Pancreas (tissue), 10 donors: ENCODE data around the gene IL18R1. TPM values are rescaled to one million over a fixed set of nuclear protein-coding genes. Genes with fewer than 3 reads are reported as not detected.

Experiments used
- ATAC-seq, 4 donors: fragments of 200-7000 bp; cut with Tn5 transposase; one replicate each; pipeline versions ENCODE4 v1.8.0 to v1.9.1; 2020; ENCODE audit warnings: mild to moderate bottlenecking in 4 of 4, moderate library complexity in 4 of 4
- DNase-seq, 6 donors: peaks; one replicate each; pipeline ENCODE4 v3.0.0-alpha.2; 2020
- FAIRE-seq: peaks from 2 replicates; lab custom pipeline; 2012; peaks lifted over from hg19 to GRCh38; lab: Jason Lieb, UNC
- H3K27ac ChIP-seq, 4 donors: fragments of 200-600 bp; sonication (generic); 1 replicate in 3 of 4; 2 replicates in 1 of 4; pipeline versions ENCODE4 v1.5.0 to v1.8.0; 2020
- H3K27me3 ChIP-seq, 4 donors: fragments of 200-600 bp; one replicate each; pipeline ENCODE4 v1.8.0; 2021
- H3K36me3 ChIP-seq, 3 donors: fragments of 200-600 bp; sonication (generic) in 1 of 3; one replicate each; pipeline versions ENCODE4 v1.5.0 to v1.8.0; 2020 to 2021
- H3K4me1 ChIP-seq, 3 donors: fragments of 200-600 bp; one replicate each; pipeline ENCODE4 v1.8.0; 2021
- H3K4me3 ChIP-seq, 4 donors: fragments of 200-600 bp; sonication (generic) in 2 of 4; one replicate each; pipeline versions ENCODE4 v1.5.0 to v1.8.0; 2020 to 2021
- H3K9me3 ChIP-seq, 4 donors: fragments of 200-600 bp; one replicate each; pipeline ENCODE4 v1.8.0; 2021
- WGBS, 2 donors: extraction: QIAGEN DNeasy Blood & Tissue Kit; methylation state at CpG; one replicate each; pipeline ENCODE4 v1.1.7; 2013; 5-methylcytosine and 5-hydroxymethylcytosine counted together
- intact Hi-C, 3 donors: fragments of 100-400 bp; cut with DNase I; formaldehyde crosslinking; loops; one replicate each; pipeline versions ENCODE4 v1.11.1 to v1.14.2; 2022
- polyA plus RNA-seq, 2 donors: library from polyadenylated mRNA; stranded (reverse); fragments of 200-250 nt; gene quantifications; one replicate each; pipeline ENCODE4 v1.2.3, GENCODE V29; 2013
- total RNA-seq, 6 donors: library from RNA; stranded (reverse); fragmentation: NEBNext Ultra II Directional in 4 of 6; extraction: Animal tissue kit (Norgen Biotek cat#: 25700) in 4 of 6; gene quantifications; one replicate each; pipeline versions ENCODE4 v1.2.1 to v1.2.4, GENCODE V29; 2021 to 2023
- TF ChIP-seq, protein P1 (sequence below), 4 donors: fragments of 200-600 bp; sonication (generic) in 3 of 4; IDR thresholded peaks; one replicate each; pipeline versions ENCODE4 v1.5.0 to v1.8.0; 2021; ENCODE audit warnings: antibody characterized with exemption in 4 of 4
- donor health status: healthy with polysubstance abuse.
- donor health status: DM: no; HTN: no; CAD: no; lungs with moderate emphysema.
- donor health status: DM: no; HTN: no; CAD: no.
- donor health status: control.
- donor health status: control.
- donor health status: Bipolar disorder and iron deficiency.
- donor health status: DM: yes; HTN: yes; CAD: no.
- donor health status: DM: no; HTN: no; CAD: no.
- donor health status: DM: no; HTN: no; CAD: no.
- donor health status: DM: yes; HTN: yes; CAD: no.

Gene IL18R1, protein sequence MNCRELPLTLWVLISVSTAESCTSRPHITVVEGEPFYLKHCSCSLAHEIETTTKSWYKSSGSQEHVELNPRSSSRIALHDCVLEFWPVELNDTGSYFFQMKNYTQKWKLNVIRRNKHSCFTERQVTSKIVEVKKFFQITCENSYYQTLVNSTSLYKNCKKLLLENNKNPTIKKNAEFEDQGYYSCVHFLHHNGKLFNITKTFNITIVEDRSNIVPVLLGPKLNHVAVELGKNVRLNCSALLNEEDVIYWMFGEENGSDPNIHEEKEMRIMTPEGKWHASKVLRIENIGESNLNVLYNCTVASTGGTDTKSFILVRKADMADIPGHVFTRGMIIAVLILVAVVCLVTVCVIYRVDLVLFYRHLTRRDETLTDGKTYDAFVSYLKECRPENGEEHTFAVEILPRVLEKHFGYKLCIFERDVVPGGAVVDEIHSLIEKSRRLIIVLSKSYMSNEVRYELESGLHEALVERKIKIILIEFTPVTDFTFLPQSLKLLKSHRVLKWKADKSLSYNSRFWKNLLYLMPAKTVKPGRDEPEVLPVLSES
- total RNA-seq (1 to 10 TPM in 3 of 6 donors, under 1 TPM in 3; 0.51 to 1.6 (median 0.90) TPM), polyA plus RNA-seq (1 to 10 TPM in 1 of 2 donors, under 1 TPM in 1; 0.68 to 1.3 TPM)

DNA sequence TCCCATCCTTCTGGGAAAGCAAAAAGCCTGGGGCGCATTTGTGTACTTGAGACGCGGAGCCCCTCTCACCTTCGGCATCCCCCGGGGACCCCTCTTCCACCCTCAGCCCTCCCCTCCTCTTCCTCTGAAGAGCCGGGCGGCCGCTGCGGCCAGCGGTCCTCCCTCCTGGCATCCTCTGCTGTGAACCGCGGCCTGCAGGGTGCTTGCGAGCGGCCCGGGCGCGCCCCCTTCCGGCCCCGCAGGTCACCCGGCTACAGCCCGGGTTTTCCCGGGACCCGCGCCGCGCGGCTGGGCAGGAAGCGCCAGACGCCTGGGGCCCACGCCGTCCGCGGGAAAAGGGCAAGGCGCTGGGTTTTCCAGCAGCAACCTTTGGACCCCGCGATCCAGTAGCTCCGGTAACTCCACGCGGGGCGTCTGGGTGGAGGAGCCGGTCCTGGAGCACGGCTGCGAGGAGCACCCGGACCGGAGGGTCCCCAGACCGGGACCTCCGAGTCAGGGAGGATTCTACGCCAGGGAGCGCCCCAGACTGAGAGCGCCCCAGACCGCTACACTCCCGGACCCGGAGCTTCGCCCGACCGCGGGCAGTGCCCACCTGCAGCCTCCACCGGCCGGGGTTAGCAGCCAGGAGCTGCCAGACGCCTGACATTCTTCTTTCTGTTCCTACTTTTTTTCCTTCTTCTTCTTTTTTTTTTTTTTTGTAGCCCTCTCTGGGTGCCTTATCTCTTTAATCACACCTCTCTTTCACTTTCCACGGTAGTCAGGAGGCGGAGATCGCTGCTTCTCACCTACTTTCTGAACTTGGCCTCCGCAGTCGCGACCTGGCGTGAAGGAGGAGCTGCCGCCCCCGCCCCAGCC lies at the start of gene IL18R1:
Gene IL18R1 (plus strand): TSS at position 271 of the 855 bp plus-strand sequence. CDS start 6,865 bp downstream, outside the sequence.
- TF ChIP-seq, protein P1, sequence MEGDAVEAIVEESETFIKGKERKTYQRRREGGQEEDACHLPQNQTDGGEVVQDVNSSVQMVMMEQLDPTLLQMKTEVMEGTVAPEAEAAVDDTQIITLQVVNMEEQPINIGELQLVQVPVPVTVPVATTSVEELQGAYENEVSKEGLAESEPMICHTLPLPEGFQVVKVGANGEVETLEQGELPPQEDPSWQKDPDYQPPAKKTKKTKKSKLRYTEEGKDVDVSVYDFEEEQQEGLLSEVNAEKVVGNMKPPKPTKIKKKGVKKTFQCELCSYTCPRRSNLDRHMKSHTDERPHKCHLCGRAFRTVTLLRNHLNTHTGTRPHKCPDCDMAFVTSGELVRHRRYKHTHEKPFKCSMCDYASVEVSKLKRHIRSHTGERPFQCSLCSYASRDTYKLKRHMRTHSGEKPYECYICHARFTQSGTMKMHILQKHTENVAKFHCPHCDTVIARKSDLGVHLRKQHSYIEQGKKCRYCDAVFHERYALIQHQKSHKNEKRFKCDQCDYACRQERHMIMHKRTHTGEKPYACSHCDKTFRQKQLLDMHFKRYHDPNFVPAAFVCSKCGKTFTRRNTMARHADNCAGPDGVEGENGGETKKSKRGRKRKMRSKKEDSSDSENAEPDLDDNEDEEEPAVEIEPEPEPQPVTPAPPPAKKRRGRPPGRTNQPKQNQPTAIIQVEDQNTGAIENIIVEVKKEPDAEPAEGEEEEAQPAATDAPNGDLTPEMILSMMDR (IDR thresholded peaks at IDR 0.05): peak; percentile 39 to 83 (median 74)
- Histone ChIP-seq H3K36me3 (no peaks in the 10 kb centered on the region), H3K4me1 (no peaks in the 10 kb centered on the region), H3K27ac (peak within 1 kb of the TSS in 3 of 4 donors; percentile 38 to 50 (median 48)), H3K27me3 (no peaks in the 10 kb centered on the region), H3K4me3 (peak within 1 kb of the TSS; percentile 37 to 83 (median 52)), H3K9me3 (no peaks in the 10 kb centered on the region)
- 5 to 6% methylated on average over 64 to 69 of the region's 69 CpGs for WGBS, 2 donors
- FAIRE-seq (no peak), ATAC-seq (peak; percentile 99 to 100 (median 99)), DNase-seq (peak; percentile 59 to 93 (median 78))
- intact Hi-C loops: no loop called here

DNA sequence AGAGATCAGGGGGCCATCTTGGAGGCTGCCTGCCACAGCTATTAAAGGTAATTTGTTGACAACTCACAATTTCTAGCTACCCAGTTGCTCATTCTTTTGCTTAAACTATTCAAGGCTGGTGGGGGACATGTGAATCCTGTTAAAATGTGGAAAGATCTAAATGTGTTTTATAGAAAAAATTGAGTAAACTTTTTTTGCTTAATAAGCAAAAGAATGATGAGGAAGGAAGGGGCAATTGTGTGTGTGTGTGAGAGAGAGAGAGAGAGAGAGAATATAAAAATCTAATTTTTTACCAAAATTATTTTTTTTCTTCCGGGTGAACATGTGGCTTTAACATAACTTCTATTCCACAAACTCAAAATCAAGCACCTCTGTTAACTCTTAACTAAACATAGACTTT lies 49.5 kb upstream of the IL18R1 start:
- Histone ChIP-seq H3K27me3 (no peaks in the 10 kb centered on the region), H3K4me1 (no peaks in the 10 kb centered on the region), H3K9me3 (no peaks in the 10 kb centered on the region), H3K36me3 (no peaks in the 10 kb centered on the region), H3K4me3 (no peak overlapping the region), H3K27ac (no peak overlapping the region)
- DNase-seq: no peak
- TF ChIP-seq, protein P1 (IDR thresholded peaks at IDR 0.05): no peak
- intact Hi-C loops: no loop called here
- no peak for ATAC-seq
- WGBS, 2 donors: 39 to 72% methylated on average over 1 of the region's 1 CpG
- FAIRE-seq: no peak

DNA sequence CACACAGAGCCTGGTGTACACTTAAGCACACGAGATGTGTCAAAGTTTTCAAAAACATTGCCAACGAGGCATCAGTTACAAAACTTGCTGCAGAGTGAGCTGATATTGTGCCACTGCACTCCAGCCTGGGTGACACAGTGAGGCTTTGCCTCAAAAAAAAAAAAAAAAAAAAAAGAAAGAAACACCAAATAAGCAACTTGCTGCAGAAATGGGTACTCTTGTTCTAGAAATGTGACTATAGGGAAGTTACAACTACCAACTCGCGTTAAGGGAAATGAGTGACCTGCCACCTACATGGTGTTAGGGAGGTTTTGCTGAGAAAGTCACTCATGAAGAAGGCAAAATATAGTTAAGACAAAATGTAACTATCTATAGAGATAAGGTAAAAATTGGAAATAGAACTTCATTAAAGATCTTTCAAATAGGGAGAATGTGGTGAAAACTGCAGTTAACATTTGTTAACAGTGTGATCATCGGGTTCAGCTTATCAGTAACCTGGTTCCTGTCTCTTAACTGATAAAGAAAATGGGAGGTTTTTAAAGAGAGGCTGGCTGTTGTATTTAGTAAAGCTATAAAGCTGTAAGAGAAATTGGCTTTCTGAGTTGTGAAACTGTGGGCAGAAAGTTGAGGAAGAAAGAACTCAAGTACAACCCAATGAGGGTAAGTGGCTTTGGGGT lies 44.5 kb upstream of the IL18R1 start, which contains the start of gene IL1RL1:
Gene IL1RL1 (plus strand): TSS at position 600 of the 677 bp plus-strand sequence. CDS start 26,702 bp downstream, outside the sequence.
- H3K4me1 ChIP-seq: no peaks in the 10 kb centered on the region
- H3K9me3 ChIP-seq: no peaks in the 10 kb centered on the region
- intact Hi-C loops: no loop called here
- H3K4me3 ChIP-seq: no peak within 1 kb of the TSS
- no peak within 1 kb of the TSS for H3K27ac ChIP-seq
- FAIRE-seq: no peak
- no peaks in the 10 kb centered on the region for H3K36me3 ChIP-seq
- no peaks in the 10 kb centered on the region for H3K27me3 ChIP-seq
- TF ChIP-seq, protein P1 (IDR thresholded peaks at IDR 0.05): no peak
- ATAC-seq: no peak
- 53 to 58% methylated on average over 5 of the region's 5 CpGs for WGBS, 2 donors
- DNase-seq: no peak

DNA sequence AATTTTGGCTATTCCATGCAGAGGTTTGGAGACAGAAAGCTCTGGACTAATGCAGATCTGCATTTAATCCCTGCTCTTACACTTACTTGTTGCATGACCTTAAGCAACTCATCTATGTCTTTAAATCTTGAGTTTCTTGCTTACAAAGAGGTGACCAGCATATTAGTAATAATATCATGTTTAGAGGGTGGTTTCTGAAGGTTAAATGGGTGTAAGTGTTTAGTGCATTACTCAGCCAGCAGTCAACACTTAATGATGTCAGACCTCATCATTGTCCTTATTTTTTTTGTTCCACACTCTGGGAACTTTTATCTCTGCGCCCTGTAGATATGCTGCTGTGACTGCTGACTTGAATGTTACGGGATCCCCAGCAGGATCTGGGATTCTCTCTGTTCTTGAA lies 42.6 kb upstream of the IL18R1 start:
- no peak for FAIRE-seq
- intact Hi-C loops: no loop called here

More for the DNA sequence above, 42.6 kb upstream of the IL18R1 start:
- Histone ChIP-seq H3K9me3 (no peaks in the 10 kb centered on the region), H3K36me3 (no peaks in the 10 kb centered on the region), H3K27me3 (no peaks in the 10 kb centered on the region), H3K4me3 (no peak overlapping the region), H3K27ac (no peak overlapping the region), H3K4me1 (no peaks in the 10 kb centered on the region)
- no peak for ATAC-seq
- WGBS, 2 donors: 76 to 88% methylated on average over 2 of the region's 2 CpGs
- DNase-seq: no peak
- TF ChIP-seq, protein P1 (IDR thresholded peaks at IDR 0.05): no peak
